Muscle of leg (tissue), 11 donors: ENCODE data around the gene CSMD2. TPM values are rescaled to one million over a fixed set of nuclear protein-coding genes. Genes with fewer than 3 reads are reported as not detected.
A peak's percentile ranks its signal among the peaks of the same experiment; 100 is the strongest.

Experiments
- DNase-seq: peaks from one replicate; pipeline ENCODE4 v3.0.0; 2013
- H3K27ac ChIP-seq: one replicate; pipeline ENCODE4 v1.5.1; 2013; ENCODE audit warnings: mild to moderate bottlenecking, low read length, control low read depth
- H3K27me3 ChIP-seq: one replicate; pipeline ENCODE4 v1.6.1; 2013; ENCODE audit warnings: low read length; ENCODE audit not compliant: control insufficient read depth, insufficient read depth
- H3K36me3 ChIP-seq: one replicate; pipeline ENCODE4 v1.6.1; 2013; ENCODE audit warnings: low read length; ENCODE audit not compliant: control insufficient read depth, insufficient read depth
- H3K4me1 ChIP-seq: one replicate; pipeline ENCODE4 v1.6.1; 2013; ENCODE audit warnings: low read length; ENCODE audit not compliant: control insufficient read depth, insufficient read depth
- H3K4me3 ChIP-seq: one replicate; pipeline ENCODE4 v1.5.1; 2013; ENCODE audit warnings: low read length, control low read depth
- H3K9me3 ChIP-seq: replicated peaks from 2 replicates; pipeline ENCODE4 v1.6.1; 2013; ENCODE audit warnings: low read depth, low read length; ENCODE audit not compliant: control insufficient read depth
- WGBS: methylation state at CpG from one replicate; pipeline ENCODE4 v1.1.5; 2013; ENCODE audit warnings: missing lambda C conversion rate; ENCODE audit not compliant: insufficient coverage; 5-methylcytosine and 5-hydroxymethylcytosine counted together
- polyA plus RNA-seq, 8 donors: library from polyadenylated mRNA; unstranded; fragments of 120-200 nt; gene quantifications; one replicate each; pipeline versions ENCODE4 v1.2.1 to v1.2.3, GENCODE V29; 2013; ENCODE audit warnings: inconsistent platforms in 1 of 8, low replicate concordance in 1 of 8; ENCODE audit not compliant: insufficient read length in 8 of 8, insufficient read depth in 1 of 8
- total RNA-seq: library from RNA; stranded (reverse); fragments of 120-200 nt; gene quantifications from one replicate; pipeline ENCODE4 v1.2.4, GENCODE V29; 2013

The CSMD2 gene
- total and polyA plus RNA-seq, 9 donors, result 0.27 to 1.6 (median 0.52) TPM

- H3K4me1 ChIP-seq, result peaks cover 7% of the 10 kb centered on the region
- H3K27me3 ChIP-seq, result peaks cover 29% of the 10 kb centered on the region
These were observed 13.0 kb upstream of the CSMD2 start for GRCh38 chr1:34178072-34178471.

GRCh38 chr1:34176830-34177603 lies 12.0 kb upstream of the CSMD2 start, which contains the start of gene C1orf94:
C1orf94 (plus strand) TSS chr1:34176907; CDS start chr1:34177790, 883 bp downstream.
- DNase-seq, result peak; percentile 26
- Histone ChIP-seq H3K9me3 (no peaks in the 10 kb centered on the region), H3K36me3 (no peaks in the 10 kb centered on the region), H3K4me1 (peaks cover 7% of the 10 kb centered on the region), H3K27ac (no peak within 1 kb of the TSS), H3K27me3 (peaks cover 34% of the 10 kb centered on the region), H3K4me3 (no peak within 1 kb of the TSS)
- 4% methylated on average over 43 of the region's 58 CpGs for WGBS

More at GRCh38 chr1:34178072-34178471, 13.0 kb upstream of the CSMD2 start:
- no peak overlapping the region for H3K4me3 ChIP-seq
- no peaks in the 10 kb centered on the region for H3K36me3 ChIP-seq
- DNase-seq, result no peak
- H3K27ac ChIP-seq, result no peak overlapping the region
- H3K9me3 ChIP-seq, result no peaks in the 10 kb centered on the region
- WGBS, result no CpG with 5 or more reads among the region's 2 CpGs

- peaks cover 7% of the 10 kb centered on the region for H3K4me1 ChIP-seq
- no peak for DNase-seq
- H3K9me3 ChIP-seq, result no peaks in the 10 kb centered on the region
- 90% methylated on average over 3 of the region's 6 CpGs for whole genome bisulfite sequencing
- H3K4me3 ChIP-seq, result no peak overlapping the region
- H3K36me3 ChIP-seq, result no peaks in the 10 kb centered on the region
- peaks cover 38% of the 10 kb centered on the region for H3K27me3 ChIP-seq
- H3K27ac ChIP-seq, result no peak overlapping the region
These were observed 10.7 kb upstream of the CSMD2 start for GRCh38 chr1:34175744-34176143.

GRCh38 chr1:34167389-34167788 lies 2.4 kb upstream of the CSMD2 start:
- Histone ChIP-seq H3K9me3 (no peaks in the 10 kb centered on the region), H3K4me1 (peaks cover 23% of the 10 kb centered on the region), H3K27ac (no peak overlapping the region), H3K4me3 (no peak overlapping the region), H3K36me3 (no peaks in the 10 kb centered on the region), H3K27me3 (peaks cover 78% of the 10 kb centered on the region)
- no peak for DNase-seq
- 11% methylated on average over 8 of the region's 13 CpGs for whole genome bisulfite sequencing

- peak; percentile 21 for DNase-seq
- Histone ChIP-seq H3K4me3 (no peak overlapping the region), H3K27me3 (peaks cover 84% of the 10 kb centered on the region), H3K27ac (no peak overlapping the region), H3K9me3 (no peaks in the 10 kb centered on the region), H3K4me1 (peaks cover 23% of the 10 kb centered on the region), H3K36me3 (no peaks in the 10 kb centered on the region)
- WGBS, result 4% methylated on average over 9 of the region's 24 CpGs
These were observed 1.8 kb upstream of the CSMD2 start for GRCh38 chr1:34166625-34167361.

GRCh38 chr1:34166191-34166624 lies 1.2 kb upstream of the CSMD2 start:
- WGBS, result 2% methylated on average over 13 of the region's 27 CpGs
- H3K4me3 ChIP-seq, result no peak overlapping the region
- peaks cover 23% of the 10 kb centered on the region for H3K4me1 ChIP-seq
- DNase-seq, result peak; percentile 1
- H3K27ac ChIP-seq, result no peak overlapping the region
- no peaks in the 10 kb centered on the region for H3K36me3 ChIP-seq
- H3K27me3 ChIP-seq, result peaks cover 90% of the 10 kb centered on the region
- no peaks in the 10 kb centered on the region for H3K9me3 ChIP-seq

GRCh38 chr1:34165422-34165921 lies 442 bp upstream of the CSMD2 start:
- DNase-seq, result peak; percentile 3
- Histone ChIP-seq H3K4me1 (peaks cover 23% of the 10 kb centered on the region), H3K4me3 (peak overlapping the region; percentile 13), H3K27ac (no peak overlapping the region), H3K9me3 (no peaks in the 10 kb centered on the region), H3K27me3 (peaks cover 86% of the 10 kb centered on the region), H3K36me3 (no peaks in the 10 kb centered on the region)
- WGBS, result no CpG with 5 or more reads among the region's 13 CpGs

- DNase-seq, result peak; percentile 11
- no peaks in the 10 kb centered on the region for H3K9me3 ChIP-seq
- peak overlapping the region; percentile 1 for H3K4me3 ChIP-seq
- peaks cover 85% of the 10 kb centered on the region for H3K27me3 ChIP-seq
- H3K36me3 ChIP-seq, result no peaks in the 10 kb centered on the region
- no peak overlapping the region for H3K27ac ChIP-seq
- H3K4me1 ChIP-seq, result peaks cover 23% of the 10 kb centered on the region
- under 1% methylated on average over 55 of the region's 75 CpGs for WGBS
These were observed 968 bp downstream of the CSMD2 start for GRCh38 chr1:34163792-34164731.

GRCh38 chr1:34162852-34163766 lies 1.9 kb downstream of the CSMD2 start:
- Histone ChIP-seq H3K27ac (no peak overlapping the region), H3K27me3 (peaks cover 79% of the 10 kb centered on the region), H3K4me3 (peak overlapping the region; percentile 1), H3K4me1 (peaks cover 23% of the 10 kb centered on the region), H3K36me3 (no peaks in the 10 kb centered on the region), H3K9me3 (no peaks in the 10 kb centered on the region)
- DNase-seq, result peak; percentile 64
- 2% methylated on average over 46 of the region's 46 CpGs for WGBS
